GM12878 (cell line): ENCODE results near the gene PACS2. TPM values are rescaled to one million over a fixed set of nuclear protein-coding genes. Genes with fewer than 3 reads are reported as not detected.

Experiments used
- ATAC-seq: fragments of 200-7000 bp; cut with Tn5 transposase; 3 replicates; pipeline ENCODE4 v1.9.1; 2020; ENCODE audit warnings: mild to moderate bottlenecking, moderate library complexity
- BruUV-seq: library from RNA; stranded (reverse); fragments of 400-500 nt; replicated peaks from 2 replicates; lab custom pipeline; 2021; lab: Mats Ljungman, UMichigan
- CTCF ChIA-PET: fragments of 300-600 bp; sonication (Branson Sonifier 250); formaldehyde crosslinking; extraction: SDS; loops from one replicate; lab custom pipeline; 2021; ENCODE audit warnings: inconsistent platforms; lab: Yijun Ruan, JAX
- POLR2A ChIA-PET: fragments of 350-600 bp; formaldehyde crosslinking; extraction: SDS; loops from one replicate; lab custom pipeline; 2021; ENCODE audit warnings: inconsistent platforms; lab: Charles Lee
- RAD21 ChIA-PET: fragments of 300-600 bp; sonication (Branson Sonifier 250); formaldehyde crosslinking; loops from one replicate; lab custom pipeline; 2023; ENCODE audit warnings: antibody characterized with exemption; ENCODE audit not compliant: unreplicated experiment; lab: Charles Lee
- SMC1A ChIA-PET: fragments of 300-600 bp; sonication (Branson Sonifier 250); formaldehyde crosslinking; loops from one replicate; lab custom pipeline; 2023; ENCODE audit not compliant: unreplicated experiment, uncharacterized antibody; lab: Charles Lee
- DNase-seq: peaks from one replicate; pipeline ENCODE4 v3.0.0-alpha.2; 2011; ENCODE audit warnings: low read depth, low spot score
- FAIRE-seq: peaks from 3 replicates; lab custom pipeline; 2011; peaks lifted over from hg19 to GRCh38; lab: Jason Lieb, UNC
- H2AFZ ChIP-seq: 2 replicates; pipeline ENCODE4 v1.6.0; 2011; ENCODE audit warnings: low read depth, low read length, control low read depth; ENCODE audit not compliant: control insufficient read depth
- H3K27ac ChIP-seq: 2 replicates; pipeline ENCODE4 v1.5.1; 2011; ENCODE audit warnings: control low read depth; ENCODE audit not compliant: control insufficient read depth, insufficient read depth
- H3K27me3 ChIP-seq, 2 experiments: replicated peaks in 1 of 2; 2 replicates each; pipeline versions ENCODE4 v1.6.0 to v1.6.1; 2011; ENCODE audit warnings: low read length in 1 of 2; ENCODE audit not compliant: control insufficient read depth in 2 of 2, insufficient read depth in 2 of 2
- H3K36me3 ChIP-seq, 2 experiments: 2 replicates each; pipeline ENCODE4 v1.5.1; 2011; ENCODE audit warnings: low read length in 1 of 2; ENCODE audit not compliant: control insufficient read depth in 2 of 2, insufficient read depth in 2 of 2
- H3K4me1 ChIP-seq: 2 replicates; pipeline ENCODE4 v1.6.1; 2011; ENCODE audit warnings: mild to moderate bottlenecking, low read length, moderate library complexity, mixed read lengths; ENCODE audit not compliant: control insufficient read depth, insufficient read depth
- H3K4me2 ChIP-seq: 2 replicates; pipeline ENCODE4 v1.6.0; 2011; ENCODE audit warnings: control low read depth; ENCODE audit not compliant: control insufficient read depth, insufficient read depth
- H3K4me3 ChIP-seq: fragments of 200-600 bp; sonication (generic); 2 replicates; pipeline ENCODE4 v1.5.1; 2016
- H3K79me2 ChIP-seq: 2 replicates; pipeline ENCODE4 v1.6.0; 2011; ENCODE audit warnings: low read length; ENCODE audit not compliant: control insufficient read depth, insufficient read depth
- H3K9ac ChIP-seq: 2 replicates; pipeline ENCODE4 v1.8.0; 2011; ENCODE audit warnings: low read length, control low read depth, mixed read lengths; ENCODE audit not compliant: control insufficient read depth, insufficient read depth
- H3K9me3 ChIP-seq: replicated peaks from 3 replicates; pipeline ENCODE4 v1.5.1; 2011; ENCODE audit warnings: mild to moderate bottlenecking, low read length; ENCODE audit not compliant: control insufficient read depth, insufficient read depth
- H4K20me1 ChIP-seq: 2 replicates; pipeline ENCODE4 v1.6.0; 2011; ENCODE audit not compliant: control insufficient read depth, insufficient read depth
- CHD2 ChIP-seq: IDR thresholded peaks from 2 replicates; pipeline ENCODE4 v1.6.1; 2011; ENCODE audit warnings: low read depth, low read length, improper control_type of control experiment, borderline replicate concordance
- CREB1 ChIP-seq: IDR thresholded peaks from 2 replicates; pipeline ENCODE4 v1.6.1; 2012; ENCODE audit warnings: low read depth, mild to moderate bottlenecking, inconsistent platforms
- E2F8 ChIP-seq: fragments of 450-650 bp; IDR thresholded peaks from 2 replicates; pipeline ENCODE4 v1.6.1; 2018; ENCODE audit warnings: mild to moderate bottlenecking, low read depth, moderate library complexity; ENCODE audit not compliant: partially characterized antibody
- EP300 ChIP-seq, 2 experiments: fragments of 150-350 bp in 1 of 2; IDR thresholded peaks; 2 replicates each; pipeline ENCODE4 v1.6.1; 2011 to 2012; ENCODE audit warnings: low read depth in 2 of 2, low read length in 2 of 2, borderline replicate concordance in 1 of 2, improper control_type of control experiment in 1 of 2, inconsistent platforms in 1 of 2; ENCODE audit not compliant: control insufficient read depth in 1 of 2
- ETV6 ChIP-seq, 2 experiments: fragments of 450-650 bp in 1 of 2; IDR thresholded peaks in 1 of 2; conservative IDR thresholded peaks in 1 of 2; 2 replicates each; pipeline ENCODE4 v1.6.1; 2014; ENCODE audit warnings: antibody characterized with exemption in 1 of 2, borderline replicate concordance in 1 of 2, low read depth in 1 of 2, mild to moderate bottlenecking in 1 of 2, moderate library complexity in 1 of 2
- MAX ChIP-seq: IDR thresholded peaks from 2 replicates; pipeline ENCODE4 v1.6.1; 2012; ENCODE audit warnings: low read depth, low read length, improper control_type of control experiment
- NFXL1 ChIP-seq: fragments of 450-650 bp; IDR thresholded peaks from 2 replicates; pipeline ENCODE4 v1.6.1; 2017; ENCODE audit warnings: antibody characterized with exemption, mild to moderate bottlenecking, borderline replicate concordance
- POLR2AphosphoS5 ChIP-seq: IDR thresholded peaks from 2 replicates; pipeline ENCODE4 v1.6.1; 2011; ENCODE audit warnings: mild to moderate bottlenecking, low read length, inconsistent platforms
- RBBP5 ChIP-seq: fragments of 200-600 bp; sonication (generic); conservative IDR thresholded peaks from 2 replicates; pipeline ENCODE4 v1.6.1; 2016
- RELA ChIP-seq: fragments of 450-650 bp; IDR thresholded peaks from 2 replicates; pipeline ENCODE4 v1.8.0; 2014; ENCODE audit warnings: borderline replicate concordance; ENCODE audit not compliant: partially characterized antibody
- SREBF1 ChIP-seq: IDR thresholded peaks from 2 replicates; pipeline ENCODE4 v1.6.1; 2012; ENCODE audit warnings: mild to moderate bottlenecking, low read length
- TCF7 ChIP-seq: IDR thresholded peaks from 2 replicates; pipeline ENCODE4 v1.6.1; 2014; ENCODE audit warnings: antibody characterized with exemption, borderline replicate concordance
- ZBTB11 ChIP-seq: fragments of 450-650 bp; formaldehyde crosslinking; IDR thresholded peaks from 2 replicates; pipeline ENCODE4 v1.5.0; 2022; ENCODE audit warnings: mild to moderate bottlenecking, missing genetic modification characterization
- WGBS: methylation state at CpG from one replicate; pipeline ENCODE4 v1.1.6; 2016; ENCODE audit warnings: low lambda C conversion rate; ENCODE audit not compliant: insufficient replicate concordance, insufficient coverage; ENCODE audit errors: missing lambda C conversion rate; 5-methylcytosine and 5-hydroxymethylcytosine counted together
- in situ Hi-C: fragments of 300-500 bp; cut with MboI; formaldehyde crosslinking; loops from 9 replicates; pipeline ENCODE4 v1.14.3; 2018; ENCODE audit warnings: mixed read lengths
- intact Hi-C: fragments of 100-400 bp; cut with micrococcal nuclease; formaldehyde crosslinking; loops from one replicate; pipeline ENCODE4 v1.14.2; 2022; ENCODE audit not compliant: unreplicated experiment
- polyA plus RNA-seq, 11 experiments: library from polyadenylated mRNA; depleted of rRNA in 4 of 11; unstranded in 6 of 11; stranded (reverse) in 5 of 11; fragments of >200 nt; fragmentation: Nextera tagmentation in 4 of 11; fragmentation: Illumina TruSeq in 1 of 11; extraction: Ambion mirVana in 4 of 11; extraction: Trizol in 1 of 11; gene quantifications; 1 replicate in 1 of 11; 2 replicates in 10 of 11; pipeline versions ENCODE4 v1.2.1 to v1.2.3, GENCODE V29; 2011 to 2016; ENCODE audit warnings: inconsistent platforms in 2 of 11, missing spikeins in 2 of 11, low read depth in 1 of 11
- total RNA-seq, 4 experiments: library from RNA; depleted of rRNA in 3 of 4; stranded (reverse); fragments of >200 nt in 3 of 4; fragmentation: Illumina TruSeq in 1 of 4; extraction: Trizol in 1 of 4; gene quantifications; 2 replicates each; pipeline versions ENCODE4 v1.2.1 to v1.2.3, GENCODE V29; 2013 to 2021

The PACS2 gene
- total and polyA plus RNA-seq, 10 of the 15 experiments (the other 5 are each of a cell fraction or from before 2014, with no cell fraction given), result 0.21 to 37.3 (median 9.4) TPM

- SMC1A ChIA-PET, result interaction anchor here (0.8 kb wide), 1 partner anchor 52 kb away, joined by 3 read pairs; no protein-coding TSS in a partner anchor
- Histone ChIP-seq H3K4me2 (no peak overlapping the region), H3K36me3 (peaks cover 4% of the 10 kb centered on the region in 2 experiments; a peak in 3 of 4 replicates), H4K20me1 (no peaks in the 10 kb centered on the region; the same call in 1 of the 2 replicates), H3K4me3 (no peak overlapping the region), H3K9ac (no peak overlapping the region), H3K27ac (no peak overlapping the region), H2AFZ (no peak overlapping the region), H3K79me2 (peaks cover 33% of the 10 kb centered on the region), H3K4me1 (no peaks in the 10 kb centered on the region), H3K27me3 (no peaks in the 10 kb centered on the region), H3K9me3 (no peaks in the 10 kb centered on the region; the same call in 2 of the 3 replicates)
- intact Hi-C loops, result no loop called here
- in situ Hi-C loops, result no loop called here
- TF ChIP-seq ETV6 (conservative IDR thresholded peaks at IDR 0.05 in 1 of 2, IDR thresholded peaks at IDR 0.05 in 1 of 2; ENCODE audit: borderline replicate concordance in 1 of 2, low read depth in 1 of 2) (no peak), SREBF1 (no peak), E2F8 (no peak), TCF7 (no peak), EP300 (IDR thresholded peaks at IDR 0.05; ENCODE audit: borderline replicate concordance in 1 of 2, control insufficient read depth in 1 of 2, low read depth in 2 of 2, low read length in 2 of 2) (no peak), MAX (no peak), NFXL1 (no peak), ZBTB11 (CRISPR knock-in tag) (no peak), RELA (no peak), RBBP5 (no peak), CHD2 (no peak), POLR2AphosphoS5 (no peak), CREB1 (no peak)
- BruUV-seq, result no TSS peak
- RAD21 ChIA-PET, result no interaction called here
- FAIRE-seq (no peak), ATAC-seq (no peak), DNase-seq (no peak)
- POLR2A ChIA-PET, result no interaction called here
- CTCF ChIA-PET, result no interaction called here
- WGBS, result 81% methylated on average over 9 of the region's 9 CpGs
These were observed 113.5 kb downstream of the PACS2 start for GRCh38 chr14:105427936-105428485.
